ENCODE results near the gene VAV3. TPM values are rescaled to one million over a fixed set of nuclear protein-coding genes. Genes with fewer than 3 reads are reported as not detected.

Gene VAV3
- total and polyA plus RNA-seq, 4 experiments from 2014 or later: 0.43 to 2.9 (median 1.8) TPM

GRCh38 chr1:107593501-107594209, 371.3 kb downstream of the VAV3 start:
- Mint-ChIP-seq H3K36me3 (no peaks in the 10 kb centered on the region), H3K4me3 (no peak overlapping the region), H3K27me3 (no peaks in the 10 kb centered on the region), H3K9me3 (no peaks in the 10 kb centered on the region), H3K4me1 (peaks cover 0 to 10% (median 2%) of the 10 kb centered on the region in 4 donors), H3K27ac (no peak overlapping the region)
- no peak for DNase-seq
- ChIA-PET CTCF (ENCODE audit: partially characterized antibody) (no interaction called here), POLR2A (ENCODE audit: partially characterized antibody) (no interaction called here)
- Histone ChIP-seq H3K4me1 (ENCODE audit: insufficient read depth, low read length) (no peaks in the 10 kb centered on the region), H3K36me3 (ENCODE audit: insufficient read depth, low read length) (no peaks in the 10 kb centered on the region), H3K9me3 (ENCODE audit: control insufficient read depth in 1 of 2, low read length in 2 of 2) (no peaks in the 10 kb centered on the region), H3K27ac (ENCODE audit: low read depth, low read length) (no peak overlapping the region), H3K4me3 (ENCODE audit: low read length in 2 of 2) (no peak overlapping the region), H3K27me3 (ENCODE audit: insufficient read depth, low read length) (no peaks in the 10 kb centered on the region)
- intact Hi-C loops (cut with micrococcal nuclease): no loop called here

- CTCF ChIA-PET (ENCODE audit: partially characterized antibody): no interaction called here
- POLR2A ChIA-PET (ENCODE audit: partially characterized antibody): no interaction called here
- Mint-ChIP-seq H3K4me1 (peaks cover 0 to 10% (median 2%) of the 10 kb centered on the region in 4 donors), H3K27ac (no peak overlapping the region), H3K27me3 (no peaks in the 10 kb centered on the region), H3K9me3 (no peaks in the 10 kb centered on the region), H3K36me3 (no peaks in the 10 kb centered on the region), H3K4me3 (no peak overlapping the region)
- H3K4me1 ChIP-seq (ENCODE audit: insufficient read depth, low read length): no peaks in the 10 kb centered on the region
- no peak overlapping the region for H3K4me3 ChIP-seq (ENCODE audit: low read length in 2 of 2)
- H3K9me3 ChIP-seq (ENCODE audit: control insufficient read depth in 1 of 2, low read length in 2 of 2): no peaks in the 10 kb centered on the region
- no peaks in the 10 kb centered on the region for H3K27me3 ChIP-seq (ENCODE audit: insufficient read depth, low read length)
- DNase-seq: no peak
- no peaks in the 10 kb centered on the region for H3K36me3 ChIP-seq (ENCODE audit: insufficient read depth, low read length)
- intact Hi-C loops (cut with micrococcal nuclease): no loop called here
- H3K27ac ChIP-seq (ENCODE audit: low read depth, low read length): no peak overlapping the region
These were observed 373.9 kb downstream of the VAV3 start for GRCh38 chr1:107590900-107591622.

- no peaks in the 10 kb centered on the region for H3K4me1 ChIP-seq (ENCODE audit: insufficient read depth, low read length)
- Mint-ChIP-seq H3K4me1 (peaks cover 0 to 10% (median 2%) of the 10 kb centered on the region in 4 donors), H3K27me3 (no peaks in the 10 kb centered on the region), H3K9me3 (peaks cover 0 to 3% (median 0%) of the 10 kb centered on the region in 8 donors), H3K27ac (no peak overlapping the region), H3K36me3 (peaks cover 0 to 4% of the 10 kb centered on the region in 2 donors), H3K4me3 (no peak overlapping the region)
- no peaks in the 10 kb centered on the region for H3K36me3 ChIP-seq (ENCODE audit: insufficient read depth, low read length)
- ChIA-PET POLR2A (ENCODE audit: partially characterized antibody) (no interaction called here), CTCF (ENCODE audit: partially characterized antibody) (no interaction called here)
- H3K27ac ChIP-seq (ENCODE audit: low read depth, low read length): no peak overlapping the region
- intact Hi-C loops (cut with micrococcal nuclease): no loop called here
- no peaks in the 10 kb centered on the region for H3K9me3 ChIP-seq (ENCODE audit: control insufficient read depth in 1 of 2, low read length in 2 of 2)
- no peak for DNase-seq
- no peaks in the 10 kb centered on the region for H3K27me3 ChIP-seq (ENCODE audit: insufficient read depth, low read length)
- H3K4me3 ChIP-seq (ENCODE audit: low read length in 2 of 2): no peak overlapping the region
These were observed 374.9 kb downstream of the VAV3 start for GRCh38 chr1:107590087-107590486.

GRCh38 chr1:107588321-107588720, 376.7 kb downstream of the VAV3 start:
- H3K4me3 Mint-ChIP-seq: no peak overlapping the region
- ChIA-PET POLR2A (ENCODE audit: partially characterized antibody) (no interaction called here), CTCF (ENCODE audit: partially characterized antibody) (no interaction called here)
- Histone ChIP-seq H3K27me3 (ENCODE audit: insufficient read depth, low read length) (no peaks in the 10 kb centered on the region), H3K27ac (ENCODE audit: low read depth, low read length) (no peak overlapping the region), H3K4me3 (ENCODE audit: low read length in 2 of 2) (no peak overlapping the region), H3K9me3 (ENCODE audit: control insufficient read depth in 1 of 2, low read length in 2 of 2) (no peaks in the 10 kb centered on the region), H3K36me3 (ENCODE audit: insufficient read depth, low read length) (no peaks in the 10 kb centered on the region), H3K4me1 (ENCODE audit: insufficient read depth, low read length) (no peaks in the 10 kb centered on the region)
- H3K4me1 Mint-ChIP-seq: peaks cover 0 to under 1% (median 0%) of the 10 kb centered on the region in 4 donors
- intact Hi-C loops (cut with micrococcal nuclease): no loop called here
- H3K27me3 Mint-ChIP-seq: no peaks in the 10 kb centered on the region
- H3K27ac Mint-ChIP-seq: no peak overlapping the region
- DNase-seq: no peak
- H3K9me3 Mint-ChIP-seq: peaks cover 0 to 3% (median 0%) of the 10 kb centered on the region in 8 donors
- H3K36me3 Mint-ChIP-seq: peaks cover 0 to 4% of the 10 kb centered on the region in 2 donors

- H3K36me3 ChIP-seq (ENCODE audit: insufficient read depth, low read length): no peaks in the 10 kb centered on the region
These were observed 389.8 kb downstream of the VAV3 start for GRCh38 chr1:107575226-107575625.

GRCh38 chr1:107574044-107574443, 390.9 kb downstream of the VAV3 start:
- intact Hi-C loops (cut with micrococcal nuclease): no loop called here
- Mint-ChIP-seq H3K36me3 (peaks cover 0 to 1% of the 10 kb centered on the region in 2 donors), H3K27ac (no peak overlapping the region), H3K4me1 (peaks cover 0 to 2% (median 0%) of the 10 kb centered on the region in 4 donors), H3K9me3 (no peaks in the 10 kb centered on the region), H3K27me3 (no peaks in the 10 kb centered on the region), H3K4me3 (no peak overlapping the region)
- no peaks in the 10 kb centered on the region for H3K4me1 ChIP-seq (ENCODE audit: insufficient read depth, low read length)
- DNase-seq: no peak
- H3K27me3 ChIP-seq (ENCODE audit: insufficient read depth, low read length): no peaks in the 10 kb centered on the region
- H3K36me3 ChIP-seq (ENCODE audit: insufficient read depth, low read length): no peaks in the 10 kb centered on the region
- H3K27ac ChIP-seq (ENCODE audit: low read depth, low read length): no peak overlapping the region
- H3K4me3 ChIP-seq (ENCODE audit: low read length in 2 of 2): no peak overlapping the region
- no peaks in the 10 kb centered on the region for H3K9me3 ChIP-seq (ENCODE audit: control insufficient read depth in 1 of 2, low read length in 2 of 2)
- ChIA-PET POLR2A (ENCODE audit: partially characterized antibody) (no interaction called here), CTCF (ENCODE audit: partially characterized antibody) (no interaction called here)

More at GRCh38 chr1:107575226-107575625, 389.8 kb downstream of the VAV3 start:
- Mint-ChIP-seq H3K9me3 (no peaks in the 10 kb centered on the region), H3K27ac (no peak overlapping the region), H3K36me3 (peaks cover 0 to 1% of the 10 kb centered on the region in 2 donors), H3K27me3 (no peaks in the 10 kb centered on the region), H3K4me1 (peaks cover 0 to 2% (median 0%) of the 10 kb centered on the region in 4 donors), H3K4me3 (no peak overlapping the region)
- no peak for DNase-seq
- CTCF ChIA-PET (ENCODE audit: partially characterized antibody): no interaction called here
- intact Hi-C loops (cut with micrococcal nuclease): no loop called here
- H3K4me1 ChIP-seq (ENCODE audit: insufficient read depth, low read length): no peaks in the 10 kb centered on the region
- no peak overlapping the region for H3K27ac ChIP-seq (ENCODE audit: low read depth, low read length)
- H3K4me3 ChIP-seq (ENCODE audit: low read length in 2 of 2): no peak overlapping the region
- POLR2A ChIA-PET (ENCODE audit: partially characterized antibody): no interaction called here
- no peaks in the 10 kb centered on the region for H3K27me3 ChIP-seq (ENCODE audit: insufficient read depth, low read length)
- H3K9me3 ChIP-seq (ENCODE audit: control insufficient read depth in 1 of 2, low read length in 2 of 2): no peaks in the 10 kb centered on the region

- no peaks in the 10 kb centered on the region for H3K4me1 ChIP-seq (ENCODE audit: insufficient read depth, low read length)
- no peak overlapping the region for H3K27ac Mint-ChIP-seq
These were observed 392.2 kb downstream of the VAV3 start for GRCh38 chr1:107572674-107573211.

More at GRCh38 chr1:107572674-107573211, 392.2 kb downstream of the VAV3 start:
- Histone ChIP-seq H3K4me3 (ENCODE audit: low read length in 2 of 2) (no peak overlapping the region), H3K27me3 (ENCODE audit: insufficient read depth, low read length) (no peaks in the 10 kb centered on the region), H3K9me3 (ENCODE audit: control insufficient read depth in 1 of 2, low read length in 2 of 2) (no peaks in the 10 kb centered on the region), H3K27ac (ENCODE audit: low read depth, low read length) (no peak overlapping the region), H3K36me3 (ENCODE audit: insufficient read depth, low read length) (no peaks in the 10 kb centered on the region)
- ChIA-PET CTCF (ENCODE audit: partially characterized antibody) (no interaction called here), POLR2A (ENCODE audit: partially characterized antibody) (no interaction called here)
- no peak overlapping the region for H3K4me3 Mint-ChIP-seq
- no peak for DNase-seq
- intact Hi-C loops (cut with micrococcal nuclease): no loop called here
- no peaks in the 10 kb centered on the region for H3K27me3 Mint-ChIP-seq
- peaks cover 0 to 1% of the 10 kb centered on the region in 2 donors for H3K36me3 Mint-ChIP-seq
- H3K9me3 Mint-ChIP-seq: no peaks in the 10 kb centered on the region
- H3K4me1 Mint-ChIP-seq: peaks cover 0 to 2% (median 0%) of the 10 kb centered on the region in 4 donors

Data from CD4-positive, alpha-beta memory T cell (primary cell).